NCI-H187 treated with DMSO at 0.1 percent for 48 hours (cell line): ENCODE results near the gene VTCN1.

Source experiments
- DNase-seq: peaks from one replicate; lab custom pipeline; 2025; lab: John Stamatoyannopoulos, UW

Gene VTCN1

DNA sequence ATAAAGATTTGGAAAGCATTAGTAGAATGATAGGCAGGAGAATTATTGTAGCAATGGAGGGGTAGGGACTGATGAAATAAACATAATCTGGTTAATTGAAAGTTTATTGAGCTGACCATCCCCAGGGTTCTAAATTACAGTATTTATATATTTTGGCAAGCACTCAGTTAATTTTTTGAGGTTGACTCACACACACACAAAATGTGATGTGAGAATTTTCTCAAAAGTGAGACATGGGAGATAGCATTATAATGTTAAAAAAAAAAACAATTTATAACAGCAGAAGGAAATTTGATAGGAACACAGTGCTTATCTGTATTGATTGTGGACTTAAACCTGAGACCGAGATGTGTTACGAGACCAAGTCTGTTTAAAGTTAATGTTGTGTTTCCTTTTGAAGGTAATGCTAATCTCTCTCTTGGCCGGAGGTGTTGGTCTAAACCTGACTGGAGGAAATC is 113.7 kb downstream of the VTCN1 start:
- DNase-seq = no peak

DNA sequence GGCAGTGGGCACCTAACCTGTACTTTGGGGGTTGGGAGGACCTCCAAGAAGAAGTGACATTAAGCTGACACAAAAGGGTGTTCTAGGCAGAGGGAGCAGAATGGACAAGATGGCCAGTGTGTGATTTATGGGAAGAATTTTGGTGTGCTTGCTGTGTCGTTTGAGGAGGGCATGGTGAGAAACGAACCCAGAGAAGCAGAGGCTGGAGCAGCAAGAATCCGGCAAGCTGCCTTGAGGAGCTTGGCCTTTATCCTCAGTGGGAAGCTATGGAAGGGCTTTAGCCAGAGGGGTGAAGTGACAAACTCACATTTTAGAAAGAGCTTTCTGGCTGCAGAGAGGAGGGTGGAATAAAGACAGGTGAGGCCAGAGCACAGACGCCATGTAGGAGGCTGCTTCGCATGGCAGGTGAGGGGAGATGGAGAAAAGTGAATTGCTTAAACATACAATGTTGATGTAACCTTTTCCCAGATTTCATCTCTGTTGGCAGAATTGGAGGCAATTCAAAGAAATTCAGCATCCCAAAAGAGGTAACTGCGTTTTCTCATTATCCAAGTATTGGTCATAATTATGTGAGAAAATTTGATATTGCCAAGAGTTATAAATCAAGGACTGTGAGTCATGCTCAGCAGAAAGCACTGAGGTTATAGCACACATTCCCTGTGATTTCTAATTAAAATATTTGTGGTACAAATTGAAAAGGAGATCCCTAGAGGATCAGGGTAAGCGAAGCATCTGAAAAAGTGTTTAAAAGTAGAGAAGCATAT is 115.7 kb downstream of the VTCN1 start:
- no peak for DNase-seq

DNA sequence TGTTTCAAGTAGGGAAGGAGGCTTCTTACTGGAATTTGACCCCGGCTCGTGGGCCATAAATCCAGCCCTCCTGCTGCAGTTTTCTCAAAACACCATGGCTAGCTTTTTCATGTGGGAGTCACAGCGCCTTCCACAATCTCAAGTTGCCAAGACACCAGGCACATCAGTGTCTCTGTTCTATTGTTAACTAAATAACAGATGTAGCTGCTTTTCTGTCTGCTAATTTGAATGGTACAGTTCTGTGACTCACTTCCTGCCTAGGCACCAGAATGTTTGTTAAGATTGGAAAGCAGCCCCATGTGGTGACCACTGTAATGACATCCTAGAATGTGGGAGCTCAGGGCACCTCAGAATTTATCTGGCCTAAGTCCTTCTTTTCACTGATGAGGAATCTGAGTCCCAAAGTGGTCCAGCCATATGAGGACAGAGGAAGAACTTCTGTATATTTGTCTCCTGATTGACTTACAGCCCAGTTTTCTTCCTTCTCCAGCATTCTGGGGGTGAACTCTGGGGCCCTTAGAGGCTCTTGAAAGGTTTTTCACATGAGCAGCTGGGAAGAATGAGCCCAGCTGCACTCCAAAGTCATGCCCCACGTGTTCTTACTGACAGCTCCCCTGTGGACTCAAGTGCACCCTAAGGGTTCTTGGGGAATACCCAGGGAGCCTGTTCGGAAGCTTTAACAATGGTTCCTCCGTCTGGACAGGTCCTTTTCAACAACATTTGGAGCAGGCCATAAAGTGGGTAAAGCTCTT is 116.7 kb downstream of the VTCN1 start:
- peak; percentile 82 for DNase-seq
